ENCODE results near the gene HK1.

DNA sequence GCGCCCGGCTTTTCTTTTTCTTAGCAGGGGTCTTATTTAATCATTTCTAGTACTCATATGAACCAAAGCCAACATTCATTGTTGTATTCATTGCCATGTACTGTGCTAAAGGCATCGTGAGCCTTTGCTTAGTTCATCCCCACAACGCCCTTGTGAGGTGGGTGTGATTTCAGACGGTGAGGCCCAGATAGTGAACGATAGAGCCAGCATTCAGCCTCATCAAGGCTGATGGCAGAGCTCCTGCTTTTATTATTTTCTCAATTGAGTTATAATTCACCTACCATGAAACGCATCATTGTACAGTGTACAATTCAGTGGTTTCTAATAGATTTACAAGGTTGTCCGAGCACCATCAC, 50.1 kb downstream of the HK1 start:
- TF ChIP-seq, protein P1, sequence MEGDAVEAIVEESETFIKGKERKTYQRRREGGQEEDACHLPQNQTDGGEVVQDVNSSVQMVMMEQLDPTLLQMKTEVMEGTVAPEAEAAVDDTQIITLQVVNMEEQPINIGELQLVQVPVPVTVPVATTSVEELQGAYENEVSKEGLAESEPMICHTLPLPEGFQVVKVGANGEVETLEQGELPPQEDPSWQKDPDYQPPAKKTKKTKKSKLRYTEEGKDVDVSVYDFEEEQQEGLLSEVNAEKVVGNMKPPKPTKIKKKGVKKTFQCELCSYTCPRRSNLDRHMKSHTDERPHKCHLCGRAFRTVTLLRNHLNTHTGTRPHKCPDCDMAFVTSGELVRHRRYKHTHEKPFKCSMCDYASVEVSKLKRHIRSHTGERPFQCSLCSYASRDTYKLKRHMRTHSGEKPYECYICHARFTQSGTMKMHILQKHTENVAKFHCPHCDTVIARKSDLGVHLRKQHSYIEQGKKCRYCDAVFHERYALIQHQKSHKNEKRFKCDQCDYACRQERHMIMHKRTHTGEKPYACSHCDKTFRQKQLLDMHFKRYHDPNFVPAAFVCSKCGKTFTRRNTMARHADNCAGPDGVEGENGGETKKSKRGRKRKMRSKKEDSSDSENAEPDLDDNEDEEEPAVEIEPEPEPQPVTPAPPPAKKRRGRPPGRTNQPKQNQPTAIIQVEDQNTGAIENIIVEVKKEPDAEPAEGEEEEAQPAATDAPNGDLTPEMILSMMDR (IDR thresholded peaks at IDR 0.05): no peak
- no peak for TF ChIP-seq POLR2AphosphoS5 (IDR thresholded peaks at IDR 0.05)

Measured in gastroesophageal sphincter (tissue), 3 donors.